ENCODE measurements around the gene CLEC3B. TPM values are rescaled to one million over a fixed set of nuclear protein-coding genes. Genes with fewer than 3 reads are reported as not detected.
"Not testable (repeated sequence)": the region's sequence is repeated elsewhere in the genome, so short reads cannot be mapped to it uniquely, and the experiment has no call there.

The CLEC3B gene, protein sequence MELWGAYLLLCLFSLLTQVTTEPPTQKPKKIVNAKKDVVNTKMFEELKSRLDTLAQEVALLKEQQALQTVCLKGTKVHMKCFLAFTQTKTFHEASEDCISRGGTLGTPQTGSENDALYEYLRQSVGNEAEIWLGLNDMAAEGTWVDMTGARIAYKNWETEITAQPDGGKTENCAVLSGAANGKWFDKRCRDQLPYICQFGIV
- 1.0 TPM in 1 of 2 replicates, not detected in the other for total RNA-seq

DNA sequence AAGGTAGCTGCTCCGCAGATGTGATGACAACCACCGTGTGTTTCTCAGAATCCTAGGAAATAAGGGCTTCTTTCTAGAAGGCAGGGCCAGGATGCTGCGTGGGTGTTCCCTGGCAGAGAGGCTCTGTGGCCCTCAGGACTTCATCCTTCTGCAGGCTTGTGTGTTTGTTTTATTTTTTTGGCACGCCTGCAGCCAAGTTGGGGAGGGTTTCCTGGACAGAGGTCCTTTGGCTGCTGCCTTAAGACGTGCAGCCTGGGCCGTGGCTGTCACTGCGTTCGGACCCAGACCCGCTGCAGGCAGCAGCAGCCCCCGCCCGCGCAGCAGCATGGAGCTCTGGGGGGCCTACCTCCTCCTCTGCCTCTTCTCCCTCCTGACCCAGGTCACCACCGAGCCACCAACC lies at the start of gene CLEC3B:
TSS of gene CLEC3B (plus strand) at position 266 of the 400 bp plus-strand sequence. CDS start at position 326, 60 bp downstream.
- intact Hi-C loops (cut with micrococcal nuclease), result no loop called here

DNA sequence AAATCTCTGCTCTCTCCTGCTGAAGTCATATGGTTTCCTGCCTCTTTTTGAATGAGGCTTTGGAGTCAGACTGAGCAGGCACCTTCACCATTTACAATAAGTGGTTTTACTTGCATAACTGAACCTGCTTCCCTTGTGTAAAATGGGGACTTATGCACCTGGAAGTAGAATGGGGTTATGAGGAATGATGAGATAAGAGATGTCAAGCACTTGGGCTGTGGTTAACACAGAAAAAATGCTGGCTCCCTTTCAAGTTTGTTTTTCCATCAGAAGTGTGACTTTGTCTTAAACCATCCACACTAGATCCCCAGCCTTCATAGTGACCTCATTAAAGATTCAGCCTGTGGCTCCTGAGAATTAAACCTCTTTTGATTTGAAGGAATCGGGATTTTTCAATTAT lies 44.9 kb upstream of the CLEC3B start:
- intact Hi-C loops (cut with micrococcal nuclease), result loop anchor here (2.0 to 5.0 kb wide), 2 partner anchors 126 to 708 kb away; partner anchors contain the start of gene SACM1L

DNA sequence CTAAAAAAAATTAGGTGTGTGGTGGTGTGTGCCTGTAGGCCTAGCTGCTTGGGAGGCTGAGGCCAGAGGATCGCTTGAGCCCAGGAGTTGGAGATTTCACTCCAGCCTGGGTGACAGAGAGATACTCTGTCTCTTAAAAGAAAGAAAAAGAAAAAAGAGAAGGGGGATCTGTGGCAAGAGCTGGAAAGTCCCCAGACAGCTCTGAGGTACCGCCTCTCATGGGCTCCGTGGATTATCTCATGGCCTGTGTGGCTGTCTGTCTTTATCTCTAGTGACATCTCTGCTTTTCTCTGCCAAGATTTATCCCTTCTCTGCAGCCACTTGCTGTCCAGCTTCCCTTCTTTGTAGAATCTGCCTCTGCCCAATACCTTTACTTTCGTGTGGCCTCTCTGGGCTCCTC lies 44.4 kb upstream of the CLEC3B start:
- intact Hi-C loops (cut with micrococcal nuclease), result loop anchor here (2.0 to 5.0 kb wide), 2 partner anchors 126 to 707 kb away; partner anchors contain the start of gene SACM1L

DNA sequence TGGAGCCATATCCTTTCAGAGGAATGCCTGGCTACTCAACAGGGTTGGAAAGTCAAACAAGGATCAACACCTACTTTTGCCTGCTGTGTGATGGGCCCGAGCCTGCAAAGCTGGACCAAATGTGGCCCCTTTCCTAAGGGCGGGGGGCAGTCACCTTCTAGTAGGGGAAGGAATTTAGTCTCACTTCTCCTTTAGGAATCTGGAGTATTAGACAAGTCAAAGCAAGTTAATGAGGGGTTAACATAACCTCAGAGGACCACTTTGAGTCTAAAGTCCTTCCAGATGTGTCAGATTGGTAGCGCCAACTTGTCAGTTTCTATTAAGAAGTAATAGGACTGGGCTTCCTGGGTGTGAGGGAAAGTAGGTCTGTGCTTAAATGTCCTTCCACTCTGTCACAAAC lies 43.3 kb upstream of the CLEC3B start:
- intact Hi-C loops (cut with micrococcal nuclease), result loop anchor here (5.0 kb wide), 1 partner anchor 124 kb away; no protein-coding TSS in a partner anchor

DNA sequence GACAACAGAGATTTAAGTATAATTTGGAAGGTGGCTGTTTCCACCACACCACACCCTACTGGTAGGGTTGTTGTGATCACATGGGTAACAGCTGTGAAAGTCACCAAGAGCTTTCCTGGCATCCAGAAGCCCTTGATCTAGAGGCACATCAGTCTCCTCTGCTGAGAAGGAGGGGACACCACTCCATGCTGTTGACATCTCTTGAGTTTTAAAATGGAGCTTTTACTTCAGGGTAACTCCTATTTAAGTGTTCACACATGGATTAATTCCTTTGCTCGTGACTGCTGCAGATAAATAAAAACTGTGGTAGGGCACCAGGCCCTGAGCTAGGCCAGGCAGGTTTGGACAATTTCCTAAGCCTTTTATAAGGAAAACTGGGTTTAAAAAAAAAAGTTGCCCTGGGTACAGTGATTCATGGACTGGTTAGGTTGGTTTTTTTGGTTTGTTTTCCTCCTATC lies 42.6 kb upstream of the CLEC3B start:
- intact Hi-C loops (cut with micrococcal nuclease), result loop anchor here (5.0 kb wide), 1 partner anchor 124 kb away; no protein-coding TSS in a partner anchor

DNA sequence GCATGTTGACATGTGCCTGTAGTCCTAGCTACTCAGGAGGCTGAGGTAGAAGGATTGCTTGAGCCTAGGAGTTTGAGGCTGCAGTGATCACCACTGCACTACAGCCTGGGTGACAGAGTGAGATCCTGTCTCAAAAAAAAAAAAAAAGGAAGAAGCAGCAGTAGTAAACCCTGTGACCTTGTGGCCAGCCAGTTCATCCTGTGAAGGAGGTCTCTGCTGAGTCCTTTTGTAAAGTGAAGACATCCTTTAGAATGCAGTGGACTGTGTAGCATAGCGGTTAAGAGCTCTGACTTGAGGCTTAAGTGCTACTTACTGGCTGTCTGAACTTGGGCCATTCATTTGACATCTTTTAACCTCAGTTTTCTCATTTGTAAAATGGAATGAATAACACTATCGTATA lies 41.8 kb upstream of the CLEC3B start:
- intact Hi-C loops (cut with micrococcal nuclease), result loop anchor here (1.0 to 5.0 kb wide), 4 partner anchors 8 to 123 kb away; no protein-coding TSS in a partner anchor

DNA sequence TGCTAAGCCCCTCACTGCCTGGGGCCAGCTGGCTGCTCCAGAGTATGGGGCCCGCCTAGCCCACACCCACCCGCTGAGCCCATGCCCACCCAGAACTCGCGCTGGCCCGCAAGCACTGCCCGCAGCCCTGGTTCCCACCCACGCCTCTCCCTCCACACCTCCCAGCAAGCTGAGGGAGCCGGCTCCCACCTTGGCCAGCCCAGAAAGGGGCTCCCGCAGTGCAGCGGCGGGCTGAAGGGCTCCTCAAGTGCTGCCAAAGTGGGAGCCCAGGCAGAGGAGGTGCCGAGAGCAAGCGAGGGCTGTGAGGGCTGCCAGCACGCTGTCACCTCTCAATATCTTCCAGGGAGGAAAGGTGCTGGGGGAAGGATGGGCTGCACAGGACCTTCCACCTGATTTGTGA lies 39.8 kb upstream of the CLEC3B start:
- intact Hi-C loops (cut with micrococcal nuclease), result not testable (repeated sequence)

DNA sequence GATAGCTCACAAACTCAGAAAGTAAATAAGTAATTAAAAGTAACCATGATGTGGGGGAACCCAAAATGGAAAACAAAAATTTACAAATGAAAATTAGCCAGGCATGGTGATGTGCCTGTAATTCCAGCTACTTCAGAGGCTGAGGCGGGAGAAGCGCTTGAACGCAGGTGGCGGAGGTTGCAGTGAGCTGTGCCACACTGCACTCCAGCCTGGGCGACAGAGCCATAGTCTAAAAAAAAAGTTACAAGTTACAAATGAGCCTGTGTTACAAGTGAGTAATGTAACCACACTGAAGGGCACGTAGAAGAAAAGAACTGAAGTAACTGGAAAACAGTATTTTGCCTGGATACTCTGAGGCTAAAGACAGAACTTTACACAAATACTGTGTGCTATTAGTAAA lies 38.8 kb upstream of the CLEC3B start:
- intact Hi-C loops (cut with micrococcal nuclease), result no loop called here

DNA sequence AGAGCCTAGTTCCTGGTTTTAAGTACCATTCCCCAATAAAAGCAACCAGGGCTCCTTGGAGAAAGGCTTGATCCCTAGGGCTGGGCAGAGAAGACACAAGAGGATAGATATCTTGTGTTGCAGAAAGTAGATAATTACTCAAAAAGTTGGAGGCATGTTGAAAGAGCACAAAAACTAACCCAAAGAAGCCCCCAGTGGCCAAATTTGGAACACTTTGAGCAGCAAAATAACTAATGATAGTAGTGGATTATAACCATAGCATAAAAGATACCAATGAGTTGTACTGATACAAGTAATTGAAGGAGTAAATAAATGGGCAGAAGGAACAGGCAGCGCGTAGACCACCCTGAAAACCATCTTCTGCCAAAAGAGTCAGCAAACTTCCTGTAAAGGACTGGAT lies 38.0 kb upstream of the CLEC3B start:
- intact Hi-C loops (cut with micrococcal nuclease), result loop anchor here (1.0 kb wide), 1 partner anchor 12 kb away; the partner anchor contains the start of genes EXOSC7 and ZDHHC3

DNA sequence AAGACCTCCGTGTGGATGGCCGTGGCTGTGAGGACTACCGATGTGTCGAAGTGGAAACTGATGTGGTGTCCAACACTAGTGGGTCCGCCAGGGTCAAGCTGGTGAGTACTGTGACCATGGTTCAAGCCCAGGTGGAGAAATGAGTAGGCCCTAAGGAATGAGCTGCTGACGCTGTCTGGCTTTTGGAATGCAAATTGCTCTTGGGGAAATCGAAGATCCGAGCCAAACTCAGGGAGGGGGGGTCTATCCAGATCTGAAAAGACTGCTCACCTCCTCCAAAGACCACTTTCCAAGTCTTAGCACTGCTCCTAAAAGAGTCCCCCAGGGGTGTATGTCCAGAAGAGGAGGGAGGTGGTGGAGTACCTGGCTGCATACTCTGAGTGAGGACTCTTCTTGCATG lies 37.0 kb upstream of the CLEC3B start:
- intact Hi-C loops (cut with micrococcal nuclease), result no loop called here

DNA sequence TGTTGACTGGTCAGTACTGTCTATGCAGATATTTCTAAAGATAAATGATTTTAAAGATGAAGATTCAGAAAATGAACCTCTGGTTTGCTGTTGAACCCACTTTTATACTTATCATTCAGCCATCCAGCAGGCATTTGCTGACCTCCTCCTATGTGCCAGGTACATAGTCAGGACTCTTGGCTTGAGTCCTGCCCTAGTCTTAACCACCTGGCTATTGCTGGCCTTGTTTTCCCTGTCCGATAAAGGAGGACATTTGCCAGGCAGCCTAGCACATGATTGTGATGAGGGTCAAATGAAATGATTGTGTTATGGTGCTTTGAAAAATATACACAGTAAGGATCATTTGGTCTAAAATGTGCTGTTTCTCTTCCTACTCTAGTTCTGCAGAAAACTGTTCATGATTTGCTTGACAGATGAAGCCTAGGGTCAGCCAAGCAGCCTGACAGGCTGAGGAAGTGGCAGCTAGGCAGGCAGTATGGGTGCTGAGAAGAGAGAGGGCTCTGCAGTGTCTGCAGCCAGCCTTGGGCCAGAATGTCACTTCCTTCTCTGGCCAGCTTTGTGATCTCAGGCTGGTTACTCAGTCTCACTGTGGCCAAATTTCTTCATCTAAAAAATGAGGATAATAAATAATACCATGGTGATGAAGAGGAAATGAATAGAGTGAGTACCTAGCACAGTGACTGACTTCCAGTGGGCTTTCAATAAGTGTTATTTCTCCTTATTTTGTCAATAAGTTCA lies 36.3 kb upstream of the CLEC3B start:
- intact Hi-C loops (cut with micrococcal nuclease), result no loop called here

DNA sequence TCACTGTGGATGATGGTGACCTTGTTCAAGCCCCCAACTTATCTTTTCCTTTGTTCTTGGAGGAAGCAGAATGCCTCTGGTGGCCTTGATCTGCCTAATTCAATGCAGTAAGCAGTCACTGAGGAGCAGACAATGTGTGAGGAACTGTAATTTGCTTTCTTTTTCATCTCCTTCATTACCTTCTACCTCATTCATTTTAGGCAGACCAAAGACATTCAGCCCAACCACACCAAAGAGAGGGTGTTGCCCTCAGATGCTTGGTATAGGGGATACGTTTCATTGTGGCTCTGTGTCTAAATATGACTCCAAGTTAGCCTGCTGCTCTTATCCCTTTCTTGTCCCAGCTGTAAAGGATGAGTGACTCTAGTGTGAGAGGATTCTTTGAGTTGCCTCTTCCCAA lies 34.8 kb upstream of the CLEC3B start:
- intact Hi-C loops (cut with micrococcal nuclease), result no loop called here

DNA sequence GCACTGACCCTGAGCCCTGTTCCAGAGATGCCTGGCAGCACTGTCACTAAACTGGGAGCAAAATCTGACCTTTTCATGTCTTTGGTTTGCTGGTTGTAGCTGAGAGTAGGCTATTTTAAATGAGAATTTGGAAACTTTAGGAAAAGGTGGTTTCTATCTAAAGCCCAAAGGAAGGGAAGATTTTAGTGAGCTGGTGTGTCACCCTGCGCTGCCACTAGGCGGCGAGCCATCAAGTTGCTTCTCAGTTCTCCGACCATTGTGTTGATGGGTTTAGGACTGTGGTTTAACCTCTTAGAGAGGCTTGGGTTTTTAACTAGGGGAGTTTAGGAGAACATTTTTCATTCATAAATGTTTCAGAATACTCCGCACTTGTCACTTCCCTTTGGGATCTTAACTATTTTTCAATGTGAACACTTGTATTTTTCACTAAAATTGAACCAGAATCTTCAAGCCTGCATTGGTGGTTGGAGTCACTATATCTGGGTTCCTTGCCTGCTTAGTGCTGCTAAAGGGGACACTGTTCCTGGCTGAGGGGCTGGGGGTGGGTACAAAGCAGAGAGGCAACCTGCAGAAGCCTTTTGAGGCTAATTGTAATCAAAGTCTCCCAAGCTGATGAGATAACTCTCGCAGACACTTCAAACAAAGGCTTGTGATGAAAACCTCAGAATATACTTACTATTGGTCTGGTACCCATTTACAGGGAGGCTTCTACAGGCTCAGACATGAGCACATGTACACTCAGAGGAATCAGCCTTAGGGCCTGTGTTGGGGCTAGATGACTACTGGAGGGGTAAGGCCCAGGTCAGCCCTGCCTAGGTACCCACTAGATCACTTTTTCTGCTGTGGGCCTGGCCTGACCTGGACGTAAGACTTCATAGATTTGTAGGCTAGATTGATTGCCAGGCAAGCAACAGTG lies 33.3 kb upstream of the CLEC3B start:
- intact Hi-C loops (cut with micrococcal nuclease), result loop anchor here (1.0 kb wide), 1 partner anchor 9 kb away; no protein-coding TSS in a partner anchor

DNA sequence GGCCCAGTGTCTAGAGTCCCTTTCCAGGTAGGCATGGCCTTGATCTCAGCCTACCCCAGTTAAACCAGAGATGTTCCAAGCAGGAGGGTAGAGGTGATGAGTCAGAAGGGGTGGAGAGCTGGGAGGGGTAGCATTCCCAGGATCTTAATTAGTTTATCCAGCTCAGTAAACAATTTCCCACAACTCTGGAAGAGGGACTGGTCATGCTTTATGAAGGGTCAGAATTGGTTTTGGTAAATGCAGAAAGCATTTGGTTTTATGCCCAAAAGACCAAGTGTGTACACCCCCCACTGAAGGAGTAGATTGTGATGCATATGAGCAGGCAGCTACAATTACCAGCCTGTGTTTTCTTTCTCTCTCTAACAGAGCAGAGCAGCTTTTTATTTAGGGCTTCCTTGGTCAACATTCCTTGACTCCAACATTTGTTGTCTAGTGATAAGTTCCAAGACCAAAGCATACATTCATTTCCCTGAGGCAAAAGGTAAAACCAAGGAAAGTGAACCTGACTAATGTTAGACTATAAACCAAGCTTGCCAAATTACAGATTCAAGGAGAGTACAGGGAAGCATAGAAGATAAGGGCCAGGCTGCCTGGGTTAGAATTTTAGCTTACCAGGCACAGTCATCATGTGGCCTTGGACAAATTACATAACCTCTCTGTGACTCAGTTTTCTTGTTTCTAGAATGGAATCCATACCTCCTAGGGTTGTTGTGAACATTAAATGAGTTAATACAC lies 32.5 kb upstream of the CLEC3B start:
- intact Hi-C loops (cut with micrococcal nuclease), result no loop called here

DNA sequence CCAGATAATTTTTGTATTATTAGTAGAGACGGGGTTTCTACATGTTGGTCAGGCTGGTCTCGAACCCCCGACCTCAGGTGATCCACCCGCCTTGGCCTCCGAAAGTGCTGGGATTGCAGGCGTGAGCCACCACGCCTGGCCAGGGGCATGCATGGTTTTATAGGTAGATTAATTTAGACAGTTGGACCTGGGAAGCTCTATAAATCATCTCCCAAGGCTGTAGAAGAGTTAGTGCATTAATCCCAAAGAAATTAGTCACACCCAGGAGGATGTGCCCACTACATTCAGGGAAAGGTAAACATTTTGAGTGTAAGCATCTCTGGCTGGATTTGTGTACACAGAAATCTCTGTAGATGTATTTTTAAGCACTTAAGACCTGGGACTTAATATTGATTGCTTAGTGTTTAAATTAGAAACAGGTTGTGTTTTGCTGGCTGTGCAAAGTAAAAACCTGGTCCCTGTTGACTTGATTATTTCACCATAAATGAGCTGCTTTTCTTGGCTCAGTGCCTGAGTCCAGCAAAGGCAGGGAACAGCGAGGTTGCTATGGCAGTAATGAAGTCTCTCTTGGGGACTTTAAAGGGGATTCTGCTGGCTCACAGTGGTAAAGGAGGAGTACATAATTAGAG lies 30.8 kb upstream of the CLEC3B start:
- intact Hi-C loops (cut with micrococcal nuclease), result no loop called here

DNA sequence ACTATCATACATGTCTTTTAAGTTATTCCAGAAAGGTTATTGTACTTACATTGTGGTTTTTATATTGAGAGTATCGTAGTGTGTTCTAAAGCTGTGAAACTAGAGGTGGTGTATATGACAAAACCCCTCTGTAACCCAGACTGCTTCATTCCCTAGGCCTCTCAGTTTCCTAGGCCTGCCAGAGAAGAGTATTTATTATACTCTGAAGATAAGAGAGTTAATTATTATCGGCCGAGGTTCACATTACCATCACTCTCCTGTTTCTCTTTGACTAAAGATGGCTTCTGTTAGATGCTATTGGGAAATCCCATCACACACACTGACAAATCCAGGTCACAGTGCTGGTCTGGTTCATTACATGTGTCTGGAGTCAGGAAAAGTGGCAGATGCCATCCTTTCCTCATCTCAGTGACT lies 29.5 kb upstream of the CLEC3B start:
- intact Hi-C loops (cut with micrococcal nuclease), result no loop called here

DNA sequence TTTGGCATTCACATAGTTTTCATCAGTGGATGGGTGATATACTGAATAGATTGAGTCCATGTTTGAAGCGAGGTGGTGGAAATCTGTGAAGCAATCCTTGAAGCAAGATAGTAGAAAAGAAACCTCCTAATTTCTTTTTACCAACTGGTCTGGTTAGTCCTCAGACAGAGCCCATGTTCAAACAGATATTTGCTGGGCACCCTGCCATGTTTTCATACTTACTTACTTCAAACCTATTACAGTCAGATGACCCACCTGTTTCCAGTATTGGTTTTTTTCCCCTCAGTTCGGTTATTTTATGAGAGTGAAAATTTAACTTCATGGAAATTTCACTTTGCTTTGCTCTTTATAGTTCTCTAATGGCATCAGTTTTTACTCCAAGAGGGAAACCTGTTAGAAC lies 26.3 kb upstream of the CLEC3B start:
- intact Hi-C loops (cut with micrococcal nuclease), result no loop called here

DNA sequence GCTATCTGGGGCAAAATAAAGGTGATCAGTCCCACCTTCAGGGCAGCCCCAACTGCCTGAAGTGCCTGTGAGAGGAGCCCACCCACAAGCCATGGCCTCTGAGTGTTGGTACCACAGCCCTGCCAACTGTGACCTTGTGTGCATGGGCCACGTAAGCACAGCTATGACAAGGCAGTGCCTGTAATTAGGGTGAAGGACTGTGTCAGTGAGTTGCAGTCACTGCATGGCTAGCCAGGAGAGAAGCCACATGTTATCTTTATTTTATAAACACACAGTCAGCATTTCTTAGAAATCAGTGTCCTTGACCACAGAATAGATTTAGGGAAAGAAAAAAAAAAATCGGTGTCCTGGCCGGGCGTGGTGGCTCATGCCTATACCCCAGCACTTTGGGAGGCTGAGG lies 25.3 kb upstream of the CLEC3B start:
- intact Hi-C loops (cut with micrococcal nuclease), result no loop called here

DNA sequence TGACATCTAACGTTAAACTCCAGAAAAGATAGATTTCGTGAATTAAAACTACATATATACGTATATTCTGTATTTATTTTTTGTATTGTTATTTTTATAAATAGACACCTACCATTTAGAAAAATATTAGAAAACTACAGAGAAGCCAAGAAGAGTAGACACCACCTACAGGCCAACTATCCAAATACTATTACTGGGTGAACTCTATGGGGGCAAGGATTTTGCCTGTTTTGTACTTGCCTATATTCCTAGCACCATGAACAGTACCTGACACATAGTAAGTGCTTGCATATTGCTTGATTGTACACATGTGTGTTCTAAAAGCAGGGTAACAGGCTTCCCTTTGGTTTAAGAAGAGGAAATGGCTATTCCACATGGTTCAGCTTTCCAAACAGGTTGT lies 24.4 kb upstream of the CLEC3B start:
- intact Hi-C loops (cut with micrococcal nuclease), result no loop called here

DNA sequence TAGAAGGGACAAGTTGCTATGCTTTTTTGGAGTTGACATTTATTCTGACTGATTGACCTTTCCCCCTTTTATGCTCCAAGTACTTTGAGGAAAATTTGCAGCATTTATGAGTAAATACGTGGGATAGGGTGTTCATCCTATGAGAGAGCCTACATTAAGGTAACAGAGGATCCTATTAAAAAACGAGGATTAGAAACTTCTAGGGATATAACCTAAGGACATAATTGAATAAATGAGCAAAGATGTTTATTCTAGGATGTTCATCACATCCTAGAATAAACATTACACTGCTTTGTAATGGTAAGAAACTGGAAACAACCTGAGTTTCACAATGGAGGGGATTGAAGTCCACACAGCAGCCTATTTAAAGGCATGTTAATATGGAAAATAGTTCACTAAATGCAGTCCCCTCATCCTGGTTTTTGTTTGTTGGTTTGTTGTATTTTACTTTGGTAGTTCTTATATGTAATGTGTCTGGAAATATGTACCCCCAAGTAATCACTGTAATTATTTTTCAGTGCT lies 23.9 kb upstream of the CLEC3B start:
- intact Hi-C loops (cut with micrococcal nuclease), result no loop called here
